T47D (cell line): Measurements from ENCODE around the gene PCCA.

ENCODE experiments used
- DNase-seq, 2 experiments: peaks; one replicate each; pipeline versions ENCODE4 v3.0.0 to v3.0.0-alpha.2; 2011 to 2012; ENCODE audit warnings: low read depth in 1 of 2, low spot score in 1 of 2
- JUND ChIP-seq: IDR thresholded peaks from 2 replicates; pipeline ENCODE4 v1.6.1; 2012; ENCODE audit warnings: low read depth
- in situ Hi-C: cut with HindIII; loops from 2 replicates; pipeline ENCODE4 v1.10.0; 2016; ENCODE audit warnings: low sequenced_read_pairs, low pct_unique_long_range_greater_than_20kb

PCCA gene

DNA sequence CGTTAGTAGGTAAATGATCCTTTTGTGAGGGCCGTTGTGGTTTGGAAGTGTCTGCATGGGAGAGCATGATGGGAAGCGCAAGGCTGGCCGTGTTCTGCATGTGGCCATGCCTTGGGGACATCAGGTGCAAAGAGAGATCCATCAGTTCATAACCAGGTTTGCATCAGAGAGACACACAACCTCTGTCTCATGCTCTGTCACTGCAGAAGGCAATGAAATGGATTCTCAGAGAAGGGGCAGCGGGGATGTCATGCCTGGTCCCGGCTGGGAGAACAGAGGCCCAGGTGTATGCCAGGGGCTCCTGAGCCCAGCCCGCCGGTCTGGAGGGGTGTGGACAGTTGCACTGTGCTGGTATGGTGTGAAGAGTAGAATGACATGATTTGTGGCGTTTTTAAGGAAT lies 439.5 kb downstream of the PCCA start:
- in situ Hi-C loops = no loop called here
- no peak for TF ChIP-seq JUND

GRCh38 chr13:100528820-100529219 lies 439.9 kb downstream of the PCCA start:
- in situ Hi-C loops = no loop called here
- no peak for TF ChIP-seq JUND
- DNase-seq = no peak

More for the DNA sequence above, 439.5 kb downstream of the PCCA start:
- no peak for DNase-seq

- in situ Hi-C loops = no loop called here
- DNase-seq = no peak
- no peak for TF ChIP-seq JUND
Observed at GRCh38 chr13:100529666-100530377, 440.9 kb downstream of the PCCA start.

- in situ Hi-C loops = no loop called here
- DNase-seq = no peak
- no peak for TF ChIP-seq JUND
Observed at GRCh38 chr13:100530671-100531213, 441.8 kb downstream of the PCCA start.

GRCh38 chr13:100532090-100532766 lies 443.3 kb downstream of the PCCA start:
- in situ Hi-C loops = no loop called here
- TF ChIP-seq JUND = no peak
- no peak for DNase-seq

GRCh38 chr13:100532836-100533435 lies 444.0 kb downstream of the PCCA start:
- in situ Hi-C loops = no loop called here
- no peak for DNase-seq
- TF ChIP-seq JUND = no peak

GRCh38 chr13:100533588-100534041 lies 444.7 kb downstream of the PCCA start:
- in situ Hi-C loops = no loop called here
- TF ChIP-seq JUND = no peak
- peak in 1 of 2 experiments; percentile 24 for DNase-seq

DNA sequence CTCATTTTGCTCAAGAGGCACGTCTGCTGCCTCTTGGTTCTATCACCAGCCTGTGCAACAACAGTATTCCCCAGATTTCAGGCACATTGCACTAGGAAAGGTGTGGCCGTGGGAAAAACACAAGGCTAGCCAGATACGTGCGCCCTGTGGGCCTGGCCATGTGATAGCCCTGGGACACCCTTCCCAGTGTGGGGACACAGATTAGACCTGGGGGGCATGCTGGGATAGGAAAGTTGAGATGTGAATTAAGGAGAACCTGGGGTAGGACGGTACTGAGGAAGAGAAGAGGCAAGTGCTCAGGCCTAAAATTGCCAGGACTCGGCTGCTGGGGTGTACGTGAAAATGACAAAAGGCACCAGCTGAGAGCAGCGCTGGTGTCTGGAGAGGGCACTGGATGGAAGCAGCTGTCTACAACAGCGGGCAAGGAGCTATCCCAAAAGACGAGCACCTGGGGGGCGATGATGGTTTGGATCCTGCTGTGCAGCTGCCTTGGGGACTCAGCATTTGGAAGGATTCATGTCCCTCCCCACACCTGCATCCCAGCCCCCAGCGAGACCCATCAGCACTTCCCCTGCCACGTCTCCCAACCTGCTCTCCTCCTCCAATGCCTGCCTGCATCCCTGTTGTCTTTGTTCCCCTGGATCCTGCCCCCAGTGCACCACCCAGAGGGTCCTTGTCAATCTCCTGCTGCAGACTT lies 445.4 kb downstream of the PCCA start:
- DNase-seq = no peak
- in situ Hi-C loops = no loop called here
- TF ChIP-seq JUND = no peak

DNA sequence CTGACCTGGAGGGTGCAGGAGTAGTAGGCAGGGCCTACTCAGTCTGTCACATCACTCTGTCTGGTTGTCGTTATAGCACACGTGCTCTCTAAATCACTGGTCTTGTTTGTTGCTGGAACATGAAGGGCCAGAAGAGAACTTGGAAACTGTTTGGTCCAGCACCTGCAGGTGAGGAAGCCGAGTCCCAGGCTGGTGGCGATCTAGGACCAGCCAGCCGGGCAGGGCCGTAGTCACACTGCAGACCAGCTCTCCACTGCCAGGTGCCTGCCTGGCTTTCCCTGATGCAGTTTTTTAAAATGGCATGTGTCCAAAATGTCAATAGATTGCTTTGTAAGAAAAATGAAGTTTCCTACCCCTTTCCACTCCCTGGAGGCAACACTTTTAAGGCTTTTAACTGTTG lies 446.0 kb downstream of the PCCA start:
- in situ Hi-C loops = no loop called here
- no peak for TF ChIP-seq JUND
- no peak for DNase-seq

- in situ Hi-C loops = no loop called here
- TF ChIP-seq JUND = no peak
- no peak for DNase-seq
Observed at GRCh38 chr13:100535426-100536135, 446.7 kb downstream of the PCCA start.

GRCh38 chr13:100536643-100537180 lies 447.8 kb downstream of the PCCA start:
- DNase-seq = no peak
- TF ChIP-seq JUND = no peak
- in situ Hi-C loops = no loop called here

DNA sequence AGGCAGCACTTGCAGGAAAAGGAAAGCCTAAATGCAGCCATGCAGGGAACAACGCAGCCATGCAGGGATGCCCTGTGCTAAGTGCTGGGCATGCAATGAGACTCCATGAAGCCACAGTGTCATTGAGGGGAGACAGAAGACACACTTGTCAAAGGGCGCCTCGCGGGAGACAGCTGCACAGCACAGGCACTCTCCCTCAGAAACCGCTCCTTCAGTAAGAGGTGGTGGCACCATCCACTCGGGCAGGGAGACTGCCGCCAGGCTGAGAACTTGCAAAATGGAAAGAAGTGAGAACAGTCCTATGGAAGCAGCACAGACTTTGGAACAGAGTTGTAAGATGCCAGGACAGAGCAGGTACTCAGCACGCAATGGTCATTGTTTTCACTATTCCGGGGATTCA lies 448.6 kb downstream of the PCCA start:
- in situ Hi-C loops = no loop called here
- DNase-seq = no peak
- no peak for TF ChIP-seq JUND
